ENCODE results near the gene PTPRE. TPM values are rescaled to one million over a fixed set of nuclear protein-coding genes. Genes with fewer than 3 reads are reported as not detected.

PTPRE gene
- total RNA-seq, 2 experiments from 2014 or later: 19.9 to 22.3 TPM

GRCh38 chr10:127887541-127888415 is 19.1 kb upstream of the PTPRE start:
- Mint-ChIP-seq H3K4me3 (no peak overlapping the region), H3K27me3 (peaks cover 3% of the 10 kb centered on the region), H3K4me1 (ENCODE audit: low read depth) (no peaks in the 10 kb centered on the region), H3K9me3 (no peaks in the 10 kb centered on the region), H3K27ac (no peak overlapping the region), H3K36me3 (ENCODE audit: low read depth) (no peaks in the 10 kb centered on the region)
- no peak for ATAC-seq
- intact Hi-C loops (cut with micrococcal nuclease): no loop called here
- POLR2A ChIA-PET: interaction anchor here (0.6 kb wide), 1 partner anchor 38 kb away, joined by 4 read pairs; no protein-coding TSS in a partner anchor
- DNase-seq: no peak
- CTCF ChIA-PET: interaction anchor here (1.5 kb wide), 1 partner anchor 124 kb away, joined by 3 read pairs; no protein-coding TSS in a partner anchor
- TF ChIP-seq CTCF (IDR thresholded peaks at IDR 0.05): no peak

DNA sequence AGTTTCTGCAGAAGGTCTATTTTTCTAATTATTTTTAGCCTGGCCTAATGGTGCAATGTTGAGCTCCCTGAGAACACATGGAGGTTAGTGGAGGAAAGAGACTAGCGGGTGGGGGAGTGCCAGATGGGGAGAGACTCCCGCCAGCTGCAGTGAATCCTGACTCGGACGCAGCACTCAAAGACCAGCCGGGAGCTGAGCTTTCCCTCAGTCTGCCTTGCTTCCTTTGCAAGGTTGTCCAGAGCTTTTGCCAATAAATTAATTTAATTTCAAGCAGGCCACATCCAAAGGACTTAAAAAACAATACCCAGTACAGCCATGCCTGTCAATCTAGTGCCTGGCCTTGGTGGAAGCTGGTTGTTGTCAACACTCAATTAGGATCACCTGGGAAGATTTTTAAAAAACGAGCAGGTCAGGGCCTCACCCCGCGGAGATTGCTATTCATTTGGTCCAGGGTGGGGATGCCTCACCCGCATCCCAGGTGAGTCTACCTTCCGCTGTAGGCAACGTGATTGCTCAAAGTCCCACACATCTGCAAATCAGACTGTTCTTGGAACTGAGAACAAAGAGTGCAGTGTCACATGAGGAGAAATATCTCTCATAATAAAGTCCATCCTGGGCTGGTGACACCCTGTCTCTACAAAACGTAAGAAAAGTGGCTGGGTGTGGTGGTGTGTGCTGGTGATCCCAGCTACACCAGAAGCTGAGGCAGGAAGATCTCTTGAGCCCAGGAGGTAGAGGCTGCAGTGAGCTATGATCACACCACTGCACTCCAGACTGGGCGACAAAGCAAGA is 18.2 kb upstream of the PTPRE start:
- ATAC-seq: no peak
- POLR2A ChIA-PET: no interaction called here
- Mint-ChIP-seq H3K27ac (no peak overlapping the region), H3K4me1 (ENCODE audit: low read depth) (no peaks in the 10 kb centered on the region), H3K36me3 (ENCODE audit: low read depth) (no peaks in the 10 kb centered on the region), H3K9me3 (no peaks in the 10 kb centered on the region), H3K27me3 (peaks cover 3% of the 10 kb centered on the region), H3K4me3 (no peak overlapping the region)
- CTCF ChIA-PET: interaction anchor here (1.4 to 1.5 kb wide), 2 partner anchors 34 to 123 kb away, joined by 3 read pairs; no protein-coding TSS in a partner anchor
- TF ChIP-seq CTCF (IDR thresholded peaks at IDR 0.05): no peak
- intact Hi-C loops (cut with micrococcal nuclease): no loop called here
- no peak for DNase-seq

DNA sequence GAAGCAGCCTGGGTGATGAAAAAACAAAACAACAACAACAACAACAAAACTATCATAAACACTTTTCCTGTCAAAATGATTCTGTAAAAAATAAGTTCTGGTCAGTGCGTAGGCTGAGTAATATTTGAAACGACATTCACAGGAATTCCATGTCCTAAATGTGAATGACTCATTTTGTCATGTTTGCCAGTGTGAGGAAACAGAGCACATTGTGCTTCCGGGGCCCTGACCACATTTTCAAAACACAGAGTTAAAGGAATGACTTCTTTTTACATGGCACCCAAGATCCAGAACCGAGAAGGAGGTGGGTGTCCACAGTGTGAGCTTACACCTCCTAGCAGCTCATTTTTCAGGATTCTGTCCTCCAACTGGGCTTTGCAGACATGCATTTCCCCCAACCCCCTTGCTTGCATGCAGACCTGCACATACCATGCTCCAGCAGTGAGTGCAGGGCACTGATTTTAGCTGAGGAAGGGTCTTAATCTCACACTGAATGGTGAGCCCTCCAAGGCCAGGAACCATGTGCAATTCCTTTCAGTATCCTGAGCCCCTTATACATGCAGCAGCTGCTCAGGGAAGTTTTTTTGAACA is 17.2 kb upstream of the PTPRE start:
- ChIA-PET POLR2A (no interaction called here), CTCF (interaction anchor here (1.0 to 1.4 kb wide), 2 partner anchors 35 to 122 kb away, joined by 3 read pairs; no protein-coding TSS in a partner anchor)
- Mint-ChIP-seq H3K27me3 (peaks cover 7% of the 10 kb centered on the region), H3K4me1 (ENCODE audit: low read depth) (no peaks in the 10 kb centered on the region), H3K36me3 (ENCODE audit: low read depth) (no peaks in the 10 kb centered on the region), H3K4me3 (no peak overlapping the region), H3K27ac (no peak overlapping the region), H3K9me3 (no peaks in the 10 kb centered on the region)
- TF ChIP-seq CTCF (IDR thresholded peaks at IDR 0.05): no peak
- DNase-seq: no peak
- no peak for ATAC-seq
- intact Hi-C loops (cut with micrococcal nuclease): no loop called here

- CTCF ChIA-PET: interaction anchor here (1.0 to 1.4 kb wide), 2 partner anchors 36 to 121 kb away, joined by 3 read pairs; no protein-coding TSS in a partner anchor
- Mint-ChIP-seq H3K36me3 (ENCODE audit: low read depth) (no peaks in the 10 kb centered on the region), H3K27me3 (peaks cover 7% of the 10 kb centered on the region), H3K4me1 (ENCODE audit: low read depth) (peaks cover 2% of the 10 kb centered on the region), H3K4me3 (no peak overlapping the region), H3K27ac (no peak overlapping the region), H3K9me3 (no peaks in the 10 kb centered on the region)
- POLR2A ChIA-PET: no interaction called here
- DNase-seq (no peak), ATAC-seq (no peak)
- intact Hi-C loops (cut with micrococcal nuclease): no loop called here
- no peak for TF ChIP-seq CTCF (IDR thresholded peaks at IDR 0.05)
These were observed 16.7 kb upstream of the PTPRE start for GRCh38 chr10:127890216-127890615.

Measured in activated CD8-positive, alpha-beta T cell treated with anti-CD3 and anti-CD28 coated beads for 36 hours (primary cell).